Measurements from ENCODE around the gene MBP.

- no peak for TF ChIP-seq SP1 (IDR thresholded peaks at IDR 0.05)
- TF ChIP-seq BHLHE40 (IDR thresholded peaks at IDR 0.05; ENCODE audit: borderline replicate concordance): no peak
- no peak for TF ChIP-seq FOXM1 (IDR thresholded peaks at IDR 0.05; ENCODE audit: borderline replicate concordance)
- no peak for TF ChIP-seq FOXA1 (IDR thresholded peaks at IDR 0.05)
- no peak for TF ChIP-seq SUZ12 (IDR thresholded peaks at IDR 0.05)
- TF ChIP-seq HDGF (IDR thresholded peaks at IDR 0.05; ENCODE audit: borderline replicate concordance): no peak
- no peak for TF ChIP-seq TARDBP (IDR thresholded peaks at IDR 0.05)
- no peak for TF ChIP-seq ZNF384 (IDR thresholded peaks at IDR 0.05)
- no peak for TF ChIP-seq ARNT (IDR thresholded peaks at IDR 0.05)
- TF ChIP-seq FOXK2 (IDR thresholded peaks at IDR 0.05): no peak
These were observed 19.4 kb upstream of the MBP start for GRCh38 chr18:77151772-77152520.
